Stimulated activated CD8-positive, alpha-beta memory T cell treated with anti-CD3 and anti-CD28 coated beads, Interleukin-12 subunit alpha, Interleukin-12 subunit beta, amount 100 ng/mL, for 24 hours (primary cell): ENCODE measurements around the gene LIPT2.

Experiments used
- DNase-seq: peaks from one replicate; pipeline ENCODE4 v3.0.0-alpha.2; 2020; ENCODE audit errors: extremely low read depth

Gene LIPT2

DNA sequence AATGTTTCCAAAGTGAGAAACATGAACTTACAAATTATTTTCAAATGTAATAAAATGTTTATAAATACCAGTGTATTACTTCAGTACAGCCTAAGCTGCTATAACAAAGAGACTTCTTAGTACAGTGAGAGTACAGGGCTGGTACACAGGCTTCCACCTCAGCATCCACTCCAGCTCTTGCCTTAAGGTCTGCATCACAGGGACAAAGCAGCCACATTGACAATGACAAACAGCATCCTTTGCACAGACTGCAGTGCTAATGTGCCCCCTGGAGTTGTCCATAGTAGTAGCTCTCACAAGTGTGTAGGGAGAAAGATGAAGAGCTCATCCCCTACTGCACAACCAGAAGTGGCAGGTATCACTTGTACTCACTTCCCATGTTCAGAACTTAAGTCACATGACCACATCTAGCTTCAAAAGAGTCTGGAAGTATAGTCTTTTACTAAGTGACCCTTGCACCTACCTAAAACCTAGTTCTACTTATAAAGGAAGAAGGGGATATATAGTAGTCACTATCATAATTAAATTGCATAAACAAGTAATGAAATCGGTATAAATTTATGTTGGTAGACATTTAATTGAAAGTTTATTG, 10.7 kb upstream of the LIPT2 start:
- DNase-seq: no peak

DNA sequence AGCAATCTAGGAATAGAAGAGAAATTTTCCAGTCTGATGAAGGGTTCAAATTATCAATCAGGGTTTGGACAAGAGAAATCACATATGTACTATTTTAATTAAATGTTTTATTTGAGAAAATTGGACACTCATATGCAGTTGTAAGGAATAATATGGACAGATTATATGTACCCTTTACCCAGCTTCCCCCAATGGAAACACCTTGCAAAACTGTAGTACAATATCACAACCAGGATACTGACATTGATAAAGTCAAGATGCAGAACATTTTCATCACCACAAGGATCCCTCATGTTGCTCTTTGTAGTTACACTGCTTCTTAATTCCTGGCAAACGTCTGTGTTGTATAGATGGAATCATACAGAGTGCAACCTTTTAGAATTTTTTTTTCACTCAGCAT, 1.4 kb upstream of the LIPT2 start:
- no peak for DNase-seq

DNA sequence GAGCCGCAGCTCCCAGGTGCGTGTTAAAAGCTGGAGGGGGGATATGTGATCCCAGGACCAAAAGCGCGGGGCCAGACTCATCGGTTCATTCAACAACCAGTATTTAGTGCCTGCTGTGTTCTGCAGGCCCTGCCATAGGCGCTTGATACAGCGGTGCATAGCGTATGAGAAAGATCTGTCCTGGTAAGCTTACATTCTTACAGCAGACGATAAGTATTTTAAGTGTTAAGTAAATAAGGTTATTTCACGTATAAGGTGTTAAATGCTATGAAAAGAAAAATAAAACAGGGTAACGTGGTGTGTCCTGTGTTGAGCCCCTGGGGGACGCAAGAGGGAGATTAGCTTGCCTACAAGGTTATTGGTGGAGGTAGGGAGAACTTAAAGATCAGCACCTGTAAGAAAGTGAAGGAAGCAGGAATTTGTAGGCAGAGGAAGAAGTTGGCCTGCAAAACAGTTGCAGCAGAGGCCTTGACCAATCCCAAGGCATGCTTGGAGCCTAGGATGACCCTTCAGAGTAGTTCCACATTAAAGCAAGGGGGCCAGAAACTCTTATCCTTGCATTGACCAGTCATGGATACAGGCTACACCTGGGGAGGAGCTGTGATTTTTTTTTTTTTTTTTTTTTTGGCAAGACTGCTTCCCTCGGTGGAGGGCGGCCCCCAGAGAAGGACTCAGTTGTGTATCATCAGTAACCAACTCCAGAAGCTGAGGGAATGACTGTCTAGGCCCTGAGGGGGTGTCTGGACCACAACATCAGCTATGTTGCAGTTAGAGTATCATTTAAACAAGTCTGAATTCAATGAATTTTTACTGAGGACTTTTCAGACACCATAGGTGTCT, 487 bp upstream of the LIPT2 start:
- no peak for DNase-seq

DNA sequence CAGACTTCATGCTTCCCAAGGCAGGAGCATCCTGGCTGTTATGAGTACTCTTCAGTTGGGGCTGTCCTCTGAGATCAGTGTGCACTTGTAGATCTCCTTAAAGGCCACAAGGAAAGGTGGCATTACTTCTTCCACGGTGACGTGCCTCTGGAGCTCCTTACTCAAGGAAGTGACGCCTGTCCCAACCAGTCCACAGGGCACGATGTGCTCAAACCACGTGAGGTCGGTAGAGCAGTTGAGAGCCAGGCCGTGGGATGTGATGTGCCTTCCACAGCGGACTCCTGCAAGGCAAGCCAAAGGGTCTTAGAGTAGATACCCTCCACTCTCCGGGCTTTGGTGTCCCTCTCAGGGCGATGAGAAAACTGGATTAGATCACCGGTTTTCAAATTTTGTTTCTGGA, 1.4 kb downstream of the LIPT2 start:
- no peak for DNase-seq

DNA sequence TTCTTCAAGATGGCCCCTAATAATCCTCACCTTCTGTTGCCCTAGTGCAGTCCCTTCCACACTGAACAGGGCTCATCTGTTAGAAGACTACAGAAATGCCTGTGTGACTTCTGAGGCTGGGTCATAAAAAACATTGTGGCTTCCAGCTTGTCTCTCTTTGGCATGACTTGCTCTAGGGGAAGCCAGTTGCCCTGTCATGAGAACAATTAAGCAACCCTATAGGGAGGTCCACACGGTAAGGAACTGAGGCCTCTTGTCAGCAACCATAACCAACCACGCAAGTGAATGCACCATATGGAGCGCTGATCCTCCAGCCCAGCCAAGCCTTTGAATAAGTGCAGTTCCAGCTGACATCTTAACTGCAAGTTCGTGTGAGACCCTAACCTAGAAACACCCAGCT, 2.6 kb downstream of the LIPT2 start:
- DNase-seq: no peak

DNA sequence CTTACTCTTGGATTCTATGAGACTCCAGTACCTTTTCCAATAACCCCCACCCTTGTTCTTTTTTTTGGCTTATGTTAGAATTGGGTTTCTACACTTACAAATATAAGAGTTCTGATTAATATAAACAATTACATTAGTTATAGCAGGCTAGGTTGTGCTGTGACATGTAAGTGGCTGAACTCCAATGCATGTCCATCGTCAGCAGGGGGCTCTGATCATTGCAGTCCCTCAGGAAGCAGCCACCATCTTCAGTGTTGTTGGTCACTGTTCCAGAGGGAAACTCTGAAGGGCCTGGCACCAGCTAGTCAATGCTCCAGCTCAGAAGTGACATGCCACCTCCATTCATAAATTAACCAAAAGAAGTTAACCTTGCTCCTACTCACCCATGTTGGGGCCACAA, 5.6 kb downstream of the LIPT2 start:
- DNase-seq: no peak

DNA sequence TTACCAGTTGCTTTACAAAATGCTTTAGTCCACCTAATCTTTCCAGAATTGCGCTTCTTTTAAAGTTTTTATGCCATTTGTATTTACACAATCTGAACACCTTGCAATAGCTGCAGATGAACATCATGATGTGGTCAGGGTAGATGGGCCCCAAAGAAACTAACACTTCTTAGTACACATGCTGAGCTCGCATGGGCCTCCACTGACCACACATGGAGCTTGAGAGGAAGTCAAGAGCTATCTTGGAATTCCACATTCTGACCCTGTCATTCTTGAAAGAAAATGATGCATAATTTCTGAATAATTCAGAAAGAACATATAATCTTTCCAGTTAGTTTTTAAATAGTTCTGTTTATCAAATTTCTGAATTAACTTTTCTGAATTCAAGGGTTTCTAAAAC, 7.7 kb downstream of the LIPT2 start:
- no peak for DNase-seq

DNA sequence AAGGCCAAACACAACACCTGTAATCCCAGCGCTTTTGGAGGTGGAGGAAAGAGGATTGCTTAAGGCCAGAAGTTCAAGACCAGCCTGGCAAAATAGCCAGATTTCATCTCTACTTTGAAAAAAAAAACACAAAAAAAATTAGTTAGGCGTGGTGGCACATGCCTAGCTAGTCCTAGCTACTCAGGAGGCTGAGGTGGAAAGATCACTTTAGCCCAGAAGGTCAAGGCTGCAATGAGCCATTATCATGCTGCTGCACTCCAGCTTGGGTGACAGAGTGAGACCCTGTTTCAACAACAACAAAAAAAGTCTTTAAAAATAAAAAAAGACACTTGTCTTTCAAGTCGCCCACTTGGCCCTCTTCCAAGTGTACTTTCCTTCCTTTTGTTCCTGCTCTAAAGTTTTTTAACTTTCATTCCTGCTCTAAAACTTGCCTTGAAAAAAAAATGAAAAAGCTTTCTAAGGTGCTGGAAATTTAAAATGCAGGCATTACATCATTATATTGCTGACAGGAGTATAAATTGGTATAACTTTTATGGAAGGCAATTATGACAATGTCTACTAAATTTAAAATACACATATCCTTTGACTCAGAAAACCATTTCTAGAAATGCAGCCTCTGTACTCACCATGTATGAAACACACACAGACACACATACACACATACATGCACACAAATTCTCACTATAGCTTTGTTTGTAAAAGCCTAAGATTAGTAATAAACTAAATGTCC, 12.7 kb downstream of the LIPT2 start:
- DNase-seq: no peak

DNA sequence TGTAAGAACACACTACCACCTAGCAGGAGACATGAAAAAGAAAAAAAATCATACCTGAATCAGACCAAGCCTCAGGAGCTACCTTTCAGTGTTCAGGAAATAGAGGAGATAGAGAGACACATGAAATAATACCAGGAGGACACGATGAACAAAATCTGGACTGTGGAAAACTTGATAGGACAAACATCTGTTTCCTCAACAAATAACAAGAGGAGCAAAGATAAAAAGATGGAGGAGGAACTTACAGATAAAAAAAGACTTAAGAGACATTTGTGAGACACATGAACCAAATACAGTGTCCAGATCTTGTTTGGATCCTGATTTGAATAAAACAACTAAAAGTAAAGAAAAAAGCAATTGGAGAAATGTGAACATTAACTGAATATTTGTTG, 13.8 kb downstream of the LIPT2 start:
- no peak for DNase-seq

DNA sequence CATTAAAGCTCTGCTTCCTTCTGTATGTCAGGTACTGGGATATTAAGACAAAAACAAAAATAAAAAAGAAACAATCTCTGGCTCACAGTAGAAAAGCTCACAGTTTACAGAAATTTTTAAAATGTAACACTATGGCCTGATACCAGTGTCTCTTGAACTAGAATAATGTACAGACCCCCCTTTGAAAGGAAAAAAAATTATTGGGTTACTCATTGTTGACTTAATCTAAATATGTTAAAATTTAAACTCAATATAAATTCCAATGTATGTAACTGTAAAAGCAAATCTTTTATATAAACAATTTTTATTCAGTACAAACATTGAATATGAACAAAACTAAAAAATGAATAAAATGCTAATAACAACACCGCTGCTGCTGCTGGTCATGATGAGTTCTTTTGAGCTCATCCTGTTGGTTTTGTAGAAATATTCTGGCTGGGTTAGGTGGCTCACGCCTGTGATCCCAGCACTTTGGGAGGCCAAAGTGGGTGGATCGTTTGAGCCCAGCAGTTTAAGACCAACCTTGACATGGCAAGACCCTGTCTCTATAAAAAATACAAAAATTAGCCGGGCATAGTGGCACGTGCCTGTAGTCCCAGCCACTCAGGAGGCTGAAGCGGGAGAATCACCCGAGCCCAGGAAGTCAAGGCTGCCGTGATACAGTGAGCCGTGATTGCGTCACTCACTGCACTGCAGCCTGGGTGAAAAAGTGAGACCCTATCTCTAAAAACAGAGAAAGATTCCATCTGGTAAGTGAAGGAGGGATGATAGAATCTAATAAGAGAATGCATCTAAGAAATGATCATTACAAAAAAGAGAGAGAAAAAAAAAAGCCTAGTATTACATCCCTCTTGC, 14.4 kb downstream of the LIPT2 start:
- DNase-seq: no peak

DNA sequence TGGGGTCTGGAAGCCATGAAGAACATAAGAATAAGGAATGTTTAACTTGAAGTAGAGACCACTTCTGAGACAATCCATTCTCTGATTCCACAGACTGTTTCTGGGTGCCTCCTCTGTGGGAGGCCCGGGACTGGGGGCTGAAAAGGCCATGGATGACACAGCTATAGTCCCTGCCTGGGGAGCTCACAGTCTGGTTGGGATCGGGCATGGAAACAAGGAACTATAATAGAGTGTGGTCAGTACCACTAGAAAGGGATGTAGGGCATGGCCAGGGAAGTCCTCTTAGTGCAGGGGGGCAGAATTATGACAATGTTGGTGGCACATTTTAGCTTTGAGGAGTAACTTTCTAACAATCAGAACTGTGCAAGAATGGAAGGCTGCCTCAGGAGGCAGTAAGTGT, 17.0 kb downstream of the LIPT2 start:
- DNase-seq: no peak

DNA sequence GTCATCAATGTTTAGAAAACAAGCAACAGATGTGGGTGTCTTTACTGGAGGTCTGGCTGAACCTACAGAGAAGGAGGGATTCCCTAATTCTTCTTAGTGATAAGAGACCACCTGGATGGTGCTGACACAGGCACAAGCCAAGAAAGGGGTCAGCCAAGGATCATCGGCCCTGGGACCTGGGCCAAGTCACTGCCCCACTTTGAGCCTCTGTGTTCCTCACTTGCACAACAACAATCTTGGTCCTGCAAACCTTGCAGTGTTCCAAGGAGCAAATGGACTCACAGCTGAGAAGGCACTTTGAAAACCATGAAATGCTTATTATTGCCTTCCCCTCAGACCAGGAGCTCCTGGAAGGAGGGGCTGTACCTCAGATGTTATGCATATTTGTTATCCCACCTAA, 19.2 kb downstream of the LIPT2 start:
- DNase-seq: no peak

DNA sequence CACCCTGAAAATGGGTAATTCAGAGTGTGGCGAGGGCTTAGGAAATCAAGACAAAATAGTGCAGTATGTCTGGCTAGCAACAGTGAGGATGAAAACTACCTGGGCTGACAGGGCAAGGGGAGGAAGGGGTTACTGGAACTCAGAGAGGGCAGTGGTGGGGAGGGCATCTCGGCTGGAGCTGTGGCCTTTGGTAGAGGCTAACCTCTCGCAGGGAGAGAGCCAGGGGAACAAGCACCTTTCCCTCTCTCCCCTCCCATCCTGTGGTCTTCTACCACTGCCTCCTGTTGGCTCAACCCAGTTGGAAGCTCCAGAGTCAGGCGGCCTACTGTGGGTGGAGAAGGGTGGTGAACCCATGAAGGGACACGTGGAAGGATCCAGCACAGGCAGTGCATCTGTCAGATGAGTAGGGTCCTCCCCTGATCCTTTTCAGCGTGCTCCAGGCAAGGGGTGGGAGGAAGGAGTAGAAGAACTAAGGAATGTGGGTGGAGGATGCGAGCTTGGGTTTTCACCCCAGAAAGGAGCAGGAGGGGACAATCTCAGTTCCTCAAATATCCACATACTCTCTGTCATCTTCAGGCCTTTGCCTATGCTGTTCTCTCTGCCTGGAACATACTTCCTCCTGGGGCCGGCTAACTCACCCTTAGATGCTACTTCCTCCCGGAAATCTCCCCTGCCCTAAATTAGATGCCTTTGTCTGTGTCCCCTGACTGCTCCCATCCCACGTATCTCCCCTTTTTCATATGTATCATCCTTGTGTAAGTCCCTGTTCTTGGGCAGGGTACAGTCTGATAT, 19.9 kb downstream of the LIPT2 start:
- DNase-seq: no peak

DNA sequence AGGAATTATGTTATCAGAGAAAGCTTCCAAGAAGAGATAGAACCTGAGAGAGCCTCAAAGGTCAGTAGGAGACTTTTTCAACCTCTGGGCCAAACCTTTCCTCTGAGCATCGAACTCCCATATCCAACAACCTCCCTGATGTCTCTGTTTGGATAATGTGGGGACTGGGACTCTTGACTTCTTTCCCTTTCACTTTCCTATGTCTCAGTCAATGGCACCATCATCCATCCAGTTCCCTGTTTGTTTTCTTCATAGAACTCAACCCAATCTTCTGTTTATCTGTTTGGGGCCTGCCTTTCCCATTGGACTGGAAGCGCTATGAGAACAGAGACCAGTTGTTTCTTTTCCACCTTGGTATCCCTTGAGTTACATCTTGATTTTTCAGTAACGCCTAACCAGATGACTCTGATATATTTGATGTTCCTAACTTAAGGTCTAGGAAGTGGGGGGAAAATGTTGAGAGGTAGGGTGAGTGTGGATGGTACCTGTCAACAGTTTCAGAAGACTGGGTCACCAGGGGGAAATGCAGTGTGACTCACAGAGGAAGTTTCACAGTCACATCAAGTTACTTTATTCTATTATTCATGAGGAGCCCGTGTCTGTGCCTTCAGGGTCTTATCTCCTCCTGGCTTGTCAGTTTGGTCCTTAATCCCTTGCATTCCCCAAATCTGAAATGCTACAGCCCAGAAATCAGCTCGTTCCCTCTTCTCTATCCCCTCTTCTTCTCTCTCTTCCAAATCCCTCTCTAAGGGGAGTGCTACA, 21.7 kb downstream of the LIPT2 start:
- DNase-seq: no peak

DNA sequence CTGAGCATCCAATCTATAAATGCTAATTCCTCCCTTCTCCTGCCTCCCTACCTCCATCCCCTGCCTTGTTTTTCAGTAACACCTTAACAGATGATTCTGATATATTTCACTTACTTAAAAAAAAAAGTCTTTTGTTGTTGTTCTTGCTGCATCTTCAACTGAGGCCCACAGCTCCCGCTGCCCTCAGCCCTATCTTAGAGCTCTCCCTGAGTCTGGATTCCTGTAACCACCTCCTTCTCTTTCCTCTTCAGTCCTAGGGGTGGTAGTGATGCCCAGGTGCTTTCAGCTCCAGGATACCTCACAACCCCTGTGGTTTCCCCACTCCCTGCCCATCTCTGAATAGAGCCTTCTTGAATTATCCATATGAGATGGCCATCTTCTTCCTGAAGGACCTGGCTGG, 22.5 kb downstream of the LIPT2 start:
- DNase-seq: no peak

DNA sequence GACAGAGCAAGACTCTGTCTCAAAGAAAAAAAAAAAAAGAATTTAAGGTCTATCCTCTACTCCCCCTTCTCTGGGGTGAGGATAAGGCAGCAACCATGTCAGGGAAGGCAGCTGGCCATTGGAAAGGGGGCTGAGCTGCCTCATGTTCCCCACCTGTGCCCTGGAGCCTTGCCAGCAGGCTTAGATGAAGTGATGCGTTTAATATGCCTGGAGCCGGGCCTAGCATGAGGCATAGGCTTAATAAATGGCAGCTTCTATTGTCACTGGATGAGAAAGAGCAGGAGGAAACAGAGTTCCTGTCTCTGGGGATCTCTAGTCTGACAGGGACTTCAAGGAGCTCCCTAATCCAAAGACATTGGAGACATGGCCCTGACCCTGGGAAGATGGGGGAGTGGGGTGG, 23.0 kb downstream of the LIPT2 start:
- DNase-seq: no peak

DNA sequence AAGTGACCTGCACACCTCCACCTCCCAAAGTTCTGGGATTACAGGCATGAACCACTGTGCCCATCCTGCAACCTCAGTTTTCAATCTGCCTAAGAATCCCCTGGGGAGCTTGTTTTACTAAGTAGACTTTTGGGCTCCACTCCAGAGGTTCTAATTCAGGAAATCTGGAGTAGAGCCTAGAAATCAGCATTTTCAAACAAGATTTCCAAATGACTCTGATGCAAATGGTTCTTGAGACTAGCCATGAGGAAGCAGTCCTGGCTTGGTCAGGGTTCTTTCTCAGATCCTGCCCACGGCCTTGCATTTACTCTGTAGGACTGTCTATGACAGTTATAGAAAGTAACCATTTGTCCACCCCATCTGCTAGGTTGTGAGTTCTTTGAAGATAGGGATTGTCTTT, 24.6 kb downstream of the LIPT2 start:
- DNase-seq: no peak

DNA sequence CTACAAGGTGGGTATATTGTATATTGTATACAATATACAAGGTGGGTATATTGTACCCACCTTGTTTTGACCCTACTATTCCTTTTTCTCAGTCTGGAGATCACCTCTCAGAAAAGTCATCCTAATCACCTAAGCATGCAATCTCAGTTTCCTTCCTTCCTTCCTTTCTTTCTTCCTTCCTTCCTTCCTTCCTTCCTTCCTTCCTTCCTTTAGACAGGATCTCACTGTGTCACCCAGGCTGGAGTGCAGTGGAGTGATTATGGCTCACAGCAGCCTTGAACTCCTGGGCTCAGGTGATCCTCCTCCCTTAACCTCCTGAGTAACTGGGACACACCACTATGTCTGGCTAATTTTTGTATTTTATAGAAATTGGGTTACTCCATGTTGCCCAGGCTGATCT, 25.0 kb downstream of the LIPT2 start:
- no peak for DNase-seq

DNA sequence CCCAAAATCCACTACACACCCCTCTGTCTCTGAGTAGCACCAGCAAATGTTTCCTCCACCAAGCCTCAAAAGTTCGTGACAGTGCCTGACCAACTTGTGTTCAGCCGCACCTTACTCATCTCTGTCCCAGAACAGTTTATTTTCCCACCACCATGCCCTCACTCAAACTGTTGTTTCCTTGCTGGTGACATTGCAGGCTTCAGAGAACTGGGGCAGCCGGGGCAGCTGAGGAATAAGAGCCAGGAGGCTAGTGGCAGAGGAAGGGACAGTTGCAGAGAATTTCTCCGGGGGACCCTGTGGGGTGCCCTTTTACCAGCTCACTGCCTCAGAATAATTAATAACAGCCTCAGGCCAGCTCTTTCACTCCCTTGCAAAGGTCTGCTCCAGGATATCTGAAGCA, 25.5 kb downstream of the LIPT2 start:
- DNase-seq: no peak
